IPS DF 6.9 (cell line): ENCODE results near the gene STK10.

Experiments used
- DNase-seq: peaks from one replicate; pipeline ENCODE4 v3.0.0-alpha.2; 2013; ENCODE audit warnings: low read depth, low spot score
- H3K27ac ChIP-seq: one replicate; pipeline ENCODE4 v1.5.1; 2013; ENCODE audit warnings: low read length, control low read depth
- H3K27me3 ChIP-seq: 2 replicates; pipeline ENCODE4 v1.6.1; 2013; ENCODE audit warnings: mild to moderate bottlenecking, low read length; ENCODE audit not compliant: control insufficient read depth, insufficient read depth
- H3K36me3 ChIP-seq: 2 replicates; pipeline ENCODE4 v1.6.1; 2013; ENCODE audit warnings: low read length; ENCODE audit not compliant: control insufficient read depth, insufficient read depth
- H3K4me1 ChIP-seq: 2 replicates; pipeline ENCODE4 v1.6.1; 2013; ENCODE audit warnings: low read length; ENCODE audit not compliant: control insufficient read depth, insufficient read depth
- H3K4me3 ChIP-seq: 2 replicates; pipeline ENCODE4 v1.5.1; 2013; ENCODE audit warnings: mild to moderate bottlenecking, low read length
- H3K9me3 ChIP-seq: 2 replicates; pipeline ENCODE4 v1.6.1; 2013; ENCODE audit warnings: low read length, inconsistent platforms; ENCODE audit not compliant: control insufficient read depth, insufficient read depth
- WGBS: extraction: QIAGEN DNeasy Blood & Tissue Kit; methylation state at CpG from one replicate; pipeline ENCODE4 v1.1.7; 2013; ENCODE audit warnings: mixed read lengths, missing lambda C conversion rate; ENCODE audit not compliant: insufficient read length, insufficient coverage; 5-methylcytosine and 5-hydroxymethylcytosine counted together

The STK10 gene

DNA sequence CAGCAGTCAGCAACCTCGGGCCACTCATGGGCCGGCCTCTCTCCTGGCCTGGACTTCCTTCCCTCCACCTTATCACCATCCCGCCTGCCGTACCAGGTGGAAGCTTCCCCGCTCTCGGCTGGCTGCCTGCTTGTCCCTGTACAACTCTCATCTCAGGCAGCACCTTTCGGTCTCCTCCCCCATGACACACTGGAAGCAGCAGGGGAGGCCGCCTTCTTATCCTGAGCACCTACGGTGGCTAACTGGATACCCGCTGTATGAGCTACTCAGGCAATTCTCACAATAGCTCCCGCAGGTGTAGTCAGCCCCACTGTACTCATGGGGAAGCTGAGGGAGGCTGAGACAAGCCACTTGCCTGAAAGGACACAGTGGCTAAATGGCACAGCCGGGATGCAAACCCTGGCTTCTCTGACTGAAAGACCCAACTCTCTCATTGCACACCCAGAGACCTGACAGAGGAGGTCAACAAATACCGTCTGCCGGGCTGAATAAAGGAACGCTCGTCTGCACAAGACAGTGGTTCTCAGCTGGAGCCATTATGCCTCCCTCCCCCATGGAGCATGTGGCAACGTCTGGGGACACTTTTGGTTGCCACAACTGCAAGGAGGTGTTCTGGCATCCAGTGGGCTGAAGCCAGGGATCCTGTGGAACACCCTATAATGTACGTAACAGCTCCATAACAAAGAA lies 9.6 kb downstream of the STK10 start:
- no peaks in the 10 kb centered on the region; the same call in 1 of the 2 replicates for H3K36me3 ChIP-seq
- H3K27me3 ChIP-seq: no peaks in the 10 kb centered on the region
- no CpG with 5 or more reads among the region's 18 CpGs for WGBS
- H3K27ac ChIP-seq: no peak overlapping the region
- DNase-seq: no peak
- H3K4me3 ChIP-seq: no peak overlapping the region
- H3K4me1 ChIP-seq: peaks cover 5% of the 10 kb centered on the region
- H3K9me3 ChIP-seq: no peaks in the 10 kb centered on the region

- no CpG with 5 or more reads among the region's 7 CpGs for WGBS
- Histone ChIP-seq H3K4me3 (no peak overlapping the region), H3K27me3 (no peaks in the 10 kb centered on the region), H3K36me3 (no peaks in the 10 kb centered on the region; the same call in 1 of the 2 replicates), H3K4me1 (peaks cover 5% of the 10 kb centered on the region), H3K9me3 (no peaks in the 10 kb centered on the region), H3K27ac (no peak overlapping the region)
- DNase-seq: no peak
Observed at GRCh38 chr5:172177176-172177575, 10.8 kb downstream of the STK10 start.

DNA sequence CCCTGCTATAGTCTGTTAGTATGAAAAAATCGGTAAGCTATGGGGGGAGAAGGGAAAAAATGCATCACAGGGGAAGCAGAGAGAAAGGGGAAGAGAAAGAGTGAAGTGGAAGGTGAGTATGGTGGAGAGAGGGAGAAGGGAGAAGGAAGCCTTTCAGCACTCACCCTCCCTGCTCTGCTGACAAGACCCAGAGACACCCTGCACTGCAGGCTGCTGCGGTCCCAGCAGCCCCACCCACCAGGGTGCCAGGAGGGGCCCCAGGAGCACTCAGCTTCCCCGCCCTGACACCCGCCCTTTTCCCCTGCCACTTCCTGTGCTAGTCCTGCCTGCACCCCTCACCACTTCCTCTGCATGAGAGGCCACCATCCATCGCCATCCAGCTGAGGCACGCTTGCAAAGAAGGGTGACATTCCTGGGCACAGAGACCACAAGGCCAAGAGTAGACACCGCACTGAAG lies 12.7 kb downstream of the STK10 start:
- DNase-seq: no peak
- Histone ChIP-seq H3K4me3 (no peak overlapping the region), H3K27me3 (no peaks in the 10 kb centered on the region), H3K9me3 (no peaks in the 10 kb centered on the region), H3K36me3 (no peaks in the 10 kb centered on the region), H3K4me1 (peaks cover 4% of the 10 kb centered on the region), H3K27ac (no peak overlapping the region)
- WGBS: no CpG with 5 or more reads among the region's 7 CpGs

GRCh38 chr5:172173564-172174153 lies 14.4 kb downstream of the STK10 start:
- Histone ChIP-seq H3K36me3 (no peaks in the 10 kb centered on the region), H3K27me3 (no peaks in the 10 kb centered on the region), H3K9me3 (no peaks in the 10 kb centered on the region), H3K4me1 (peaks cover 2% of the 10 kb centered on the region), H3K27ac (no peak overlapping the region), H3K4me3 (no peak overlapping the region)
- no peak for DNase-seq
- WGBS: no CpG with 5 or more reads among the region's 12 CpGs

- no CpG with 5 or more reads among the region's 12 CpGs for WGBS
- Histone ChIP-seq H3K27ac (no peak overlapping the region), H3K4me3 (no peak overlapping the region), H3K27me3 (no peaks in the 10 kb centered on the region), H3K9me3 (no peaks in the 10 kb centered on the region), H3K36me3 (no peaks in the 10 kb centered on the region), H3K4me1 (peaks cover 2% of the 10 kb centered on the region; the same call in 1 of the 2 replicates)
- no peak for DNase-seq
Observed at GRCh38 chr5:172172912-172173563, 15.0 kb downstream of the STK10 start.

DNA sequence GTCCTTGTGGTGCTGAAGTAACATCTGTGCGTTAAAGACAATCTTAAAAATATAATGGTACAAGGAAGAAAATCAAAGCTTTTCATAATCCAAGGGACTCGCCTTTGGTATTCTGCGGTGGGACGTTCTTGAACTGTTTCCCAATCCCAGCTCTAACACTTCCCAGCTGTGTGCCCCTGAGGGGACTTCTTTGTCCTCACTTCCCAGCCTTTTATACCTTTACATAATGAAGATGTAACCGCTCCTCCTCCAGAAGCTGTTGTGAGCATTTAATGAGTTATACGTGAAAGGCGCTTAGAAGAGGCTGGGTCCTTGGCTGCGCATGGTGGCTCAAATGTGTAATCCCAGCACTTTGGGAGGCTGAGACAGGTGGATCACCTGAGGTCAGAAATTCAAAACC lies 16.9 kb downstream of the STK10 start:
- Histone ChIP-seq H3K27me3 (no peaks in the 10 kb centered on the region), H3K4me3 (no peak overlapping the region), H3K9me3 (no peaks in the 10 kb centered on the region), H3K27ac (no peak overlapping the region), H3K4me1 (peaks cover 2% of the 10 kb centered on the region; the same call in 1 of the 2 replicates), H3K36me3 (no peaks in the 10 kb centered on the region)
- no peak for DNase-seq
- no CpG with 5 or more reads among the region's 8 CpGs for WGBS

- Histone ChIP-seq H3K4me1 (no peaks in the 10 kb centered on the region; the same call in 1 of the 2 replicates), H3K36me3 (no peaks in the 10 kb centered on the region), H3K9me3 (no peaks in the 10 kb centered on the region), H3K4me3 (no peak overlapping the region), H3K27me3 (no peaks in the 10 kb centered on the region), H3K27ac (no peak overlapping the region)
- WGBS: no CpG with 5 or more reads among the region's 9 CpGs
- no peak for DNase-seq
Observed at GRCh38 chr5:172170251-172170701, 17.7 kb downstream of the STK10 start.

DNA sequence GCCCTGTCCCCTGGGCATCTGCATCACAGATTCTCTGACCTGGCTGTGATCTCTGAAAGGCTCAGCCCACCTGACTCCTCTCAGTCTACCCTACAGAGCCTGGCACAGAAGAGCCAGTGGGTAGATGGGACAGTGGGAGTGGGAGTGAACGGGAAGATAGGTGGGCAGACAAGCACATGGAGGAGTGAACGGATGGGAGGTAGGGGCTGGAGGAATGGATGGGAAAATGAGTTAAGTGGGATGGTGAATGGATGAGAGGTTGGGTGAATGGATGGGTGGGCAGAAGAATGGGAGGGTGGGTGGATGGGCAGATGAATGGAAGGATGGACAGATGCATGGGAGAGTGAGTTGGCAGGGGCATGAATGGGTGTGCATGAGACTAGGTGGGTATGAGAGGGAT lies 18.8 kb downstream of the STK10 start:
- Histone ChIP-seq H3K36me3 (no peaks in the 10 kb centered on the region), H3K27me3 (no peaks in the 10 kb centered on the region), H3K4me1 (no peaks in the 10 kb centered on the region), H3K4me3 (no peak overlapping the region), H3K9me3 (no peaks in the 10 kb centered on the region), H3K27ac (no peak overlapping the region)
- WGBS: 100% methylated on average over 1 of the region's 2 CpGs
- no peak for DNase-seq

- Histone ChIP-seq H3K27ac (no peak overlapping the region), H3K36me3 (no peaks in the 10 kb centered on the region), H3K9me3 (no peaks in the 10 kb centered on the region), H3K4me3 (no peak overlapping the region), H3K4me1 (no peaks in the 10 kb centered on the region), H3K27me3 (no peaks in the 10 kb centered on the region)
- WGBS: no CpG with 5 or more reads among the region's 8 CpGs
- no peak for DNase-seq
Observed at GRCh38 chr5:172168311-172168710, 19.7 kb downstream of the STK10 start.

- no peaks in the 10 kb centered on the region for H3K36me3 ChIP-seq
- no peaks in the 10 kb centered on the region for H3K9me3 ChIP-seq
- H3K27me3 ChIP-seq: no peaks in the 10 kb centered on the region
- H3K27ac ChIP-seq: no peak overlapping the region
- H3K4me1 ChIP-seq: no peaks in the 10 kb centered on the region
- DNase-seq: no peak
- no CpG with 5 or more reads among the region's 7 CpGs for WGBS
- H3K4me3 ChIP-seq: no peak overlapping the region
Observed at GRCh38 chr5:172167895-172168294, 20.1 kb downstream of the STK10 start.
